DND-41 (cell line): ENCODE data around the gene ACADVL.

Experiments
- EZH2 ChIP-seq: IDR thresholded peaks from 3 replicates; pipeline ENCODE4 v1.6.1; 2012; ENCODE audit warnings: borderline replicate concordance, low read depth, mild to moderate bottlenecking, moderate library complexity, low read length, inconsistent platforms; ENCODE audit not compliant: severe bottlenecking
- TF ChIP-seq, protein P1 (sequence below): IDR thresholded peaks from 2 replicates; pipeline ENCODE4 v1.5.1; 2012; ENCODE audit warnings: borderline replicate concordance, low read length, moderate library complexity, mild to moderate bottlenecking; ENCODE audit not compliant: poor library complexity, severe bottlenecking; ENCODE audit errors: extremely low read depth

DNA sequence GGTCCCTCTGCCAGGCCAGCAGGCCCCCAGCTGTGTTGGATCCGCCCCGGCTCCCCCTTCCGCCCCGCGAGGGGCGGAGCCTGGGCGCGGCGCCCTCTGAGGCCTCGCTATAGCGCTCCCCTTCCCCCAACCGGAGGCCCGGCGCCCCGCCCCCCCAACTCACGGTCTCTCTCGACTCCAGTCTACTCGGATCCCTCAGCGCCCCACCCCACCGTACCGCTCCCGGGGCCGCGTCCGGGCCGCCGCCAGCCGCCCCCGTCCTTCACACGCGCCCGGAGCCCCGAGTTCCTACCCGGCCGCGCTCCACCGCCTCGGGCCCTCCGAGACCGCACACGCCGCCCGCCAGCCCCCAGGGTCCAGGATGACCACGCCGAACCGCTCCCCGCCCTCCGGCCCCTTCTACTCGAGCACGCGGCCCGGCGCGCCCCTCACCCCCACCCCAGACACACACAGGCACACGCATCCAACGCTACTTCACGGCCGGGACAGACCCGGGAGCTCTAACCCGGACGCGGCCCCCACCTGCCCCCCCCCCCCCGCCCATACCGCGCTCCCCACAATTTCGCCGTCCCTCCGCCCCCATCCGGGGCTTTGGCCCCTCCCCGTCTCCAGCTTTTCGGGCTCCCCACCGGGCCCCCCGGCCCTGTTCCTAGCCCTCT, 18.2 kb downstream of the ACADVL start:
- TF ChIP-seq, protein P1, sequence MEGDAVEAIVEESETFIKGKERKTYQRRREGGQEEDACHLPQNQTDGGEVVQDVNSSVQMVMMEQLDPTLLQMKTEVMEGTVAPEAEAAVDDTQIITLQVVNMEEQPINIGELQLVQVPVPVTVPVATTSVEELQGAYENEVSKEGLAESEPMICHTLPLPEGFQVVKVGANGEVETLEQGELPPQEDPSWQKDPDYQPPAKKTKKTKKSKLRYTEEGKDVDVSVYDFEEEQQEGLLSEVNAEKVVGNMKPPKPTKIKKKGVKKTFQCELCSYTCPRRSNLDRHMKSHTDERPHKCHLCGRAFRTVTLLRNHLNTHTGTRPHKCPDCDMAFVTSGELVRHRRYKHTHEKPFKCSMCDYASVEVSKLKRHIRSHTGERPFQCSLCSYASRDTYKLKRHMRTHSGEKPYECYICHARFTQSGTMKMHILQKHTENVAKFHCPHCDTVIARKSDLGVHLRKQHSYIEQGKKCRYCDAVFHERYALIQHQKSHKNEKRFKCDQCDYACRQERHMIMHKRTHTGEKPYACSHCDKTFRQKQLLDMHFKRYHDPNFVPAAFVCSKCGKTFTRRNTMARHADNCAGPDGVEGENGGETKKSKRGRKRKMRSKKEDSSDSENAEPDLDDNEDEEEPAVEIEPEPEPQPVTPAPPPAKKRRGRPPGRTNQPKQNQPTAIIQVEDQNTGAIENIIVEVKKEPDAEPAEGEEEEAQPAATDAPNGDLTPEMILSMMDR: no peak
- no peak for TF ChIP-seq EZH2
